Measurements from ENCODE around the gene COPS6.

COPS6 gene

DNA sequence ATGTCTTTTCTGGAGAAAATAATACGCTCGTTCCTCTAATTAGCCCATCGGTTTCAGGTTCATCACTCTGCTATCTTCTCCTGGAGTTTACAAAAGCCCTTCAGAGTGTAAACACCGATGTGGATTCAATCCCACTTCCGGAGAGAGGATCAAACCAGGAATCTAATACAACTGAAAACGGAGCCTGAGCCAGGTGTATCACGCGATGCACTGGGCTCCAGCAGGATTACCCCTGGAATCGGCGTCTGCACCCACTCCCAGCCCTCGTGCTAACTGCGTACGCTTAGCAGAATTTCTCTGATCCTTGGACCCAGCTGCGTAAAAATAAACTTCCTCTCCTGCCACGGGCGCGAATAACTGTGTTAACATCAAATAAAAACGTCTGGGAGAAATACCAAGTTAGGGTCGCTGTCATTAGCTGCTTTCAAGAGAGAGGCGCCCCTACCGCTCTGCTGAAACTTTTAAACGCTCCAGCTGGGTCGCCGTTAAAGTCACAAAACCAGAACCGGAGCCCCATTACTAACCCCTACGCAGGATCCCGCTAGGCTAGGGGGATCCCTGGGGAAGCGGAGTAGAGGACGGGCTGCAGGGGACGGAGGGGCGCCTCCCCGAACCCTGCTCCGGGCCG, 7.7 kb upstream of the COPS6 start:
- no peak for DNase-seq

DNA sequence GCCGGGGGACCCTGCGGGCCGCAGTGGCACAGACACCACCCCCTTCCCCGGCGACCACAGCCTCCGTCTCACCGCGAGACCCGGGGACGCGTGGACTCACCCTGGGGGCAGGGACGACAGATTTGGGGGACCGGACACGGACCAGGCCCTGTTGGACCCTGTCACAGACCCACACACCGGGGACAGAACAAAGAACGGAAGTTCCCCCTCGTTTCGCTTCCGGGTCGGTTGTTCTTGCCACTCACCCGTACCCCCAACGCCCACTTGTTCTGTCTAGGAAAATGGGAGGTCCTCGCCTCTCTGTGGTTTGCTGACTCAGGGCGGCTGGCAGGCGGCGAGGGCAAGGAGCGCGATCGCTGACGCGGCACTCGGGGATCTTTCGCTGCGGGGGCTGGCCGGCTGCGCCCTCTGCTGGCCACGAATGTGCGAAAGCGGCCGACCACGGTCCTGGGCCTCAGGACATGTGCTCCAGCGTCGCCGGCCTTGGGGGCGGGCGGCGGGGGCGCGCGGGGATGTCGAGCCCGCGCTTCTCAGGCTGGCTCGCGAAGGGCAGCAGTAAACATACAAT, 7.2 kb upstream of the COPS6 start, which contains the start of gene ZNF3:
Gene ZNF3 (minus strand): TSS at position 189 of the 568 bp plus-strand sequence. CDS start 4,366 bp downstream, outside the sequence.
- peak; percentile 98 for DNase-seq

DNA sequence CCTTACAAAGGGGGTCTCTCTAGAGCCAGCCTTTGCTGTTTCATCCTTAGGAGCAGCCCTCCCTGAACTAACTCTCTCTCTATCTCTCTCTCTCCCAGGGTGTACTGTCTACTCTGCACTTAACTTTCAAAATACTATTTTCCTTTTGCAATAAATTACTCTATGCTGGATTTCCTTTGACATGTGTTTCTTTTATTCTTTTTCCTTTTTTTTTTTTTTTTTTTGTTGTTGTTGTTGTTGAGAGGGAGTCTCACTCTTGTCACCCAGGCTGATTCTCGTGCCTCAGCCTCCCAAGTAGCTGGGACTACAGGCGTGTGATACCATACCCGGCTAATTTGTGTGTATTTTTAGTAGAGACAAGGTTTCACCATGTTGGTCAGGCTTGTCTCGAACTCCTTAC, 5.8 kb upstream of the COPS6 start:
- no peak for DNase-seq

DNA sequence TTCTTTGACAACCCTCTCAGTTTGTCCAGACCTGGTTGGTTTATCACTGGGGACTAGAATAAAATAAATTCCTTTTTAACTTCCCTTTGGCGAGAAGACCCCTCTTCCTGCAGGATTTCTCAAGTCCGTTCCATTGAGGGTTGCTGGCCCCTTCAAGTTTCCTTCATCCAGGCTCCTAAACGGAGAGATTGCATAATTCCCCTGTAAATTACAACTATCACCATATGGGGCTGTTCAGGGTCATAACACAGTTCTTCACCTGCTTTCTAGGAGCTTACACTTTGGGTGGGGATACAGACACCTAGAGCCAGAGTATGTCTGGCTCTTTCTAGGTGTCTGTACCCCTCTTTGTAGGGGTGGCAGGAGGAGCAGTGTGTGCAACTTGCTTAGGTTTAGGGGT, 3.3 kb upstream of the COPS6 start:
- DNase-seq, result no peak

DNA sequence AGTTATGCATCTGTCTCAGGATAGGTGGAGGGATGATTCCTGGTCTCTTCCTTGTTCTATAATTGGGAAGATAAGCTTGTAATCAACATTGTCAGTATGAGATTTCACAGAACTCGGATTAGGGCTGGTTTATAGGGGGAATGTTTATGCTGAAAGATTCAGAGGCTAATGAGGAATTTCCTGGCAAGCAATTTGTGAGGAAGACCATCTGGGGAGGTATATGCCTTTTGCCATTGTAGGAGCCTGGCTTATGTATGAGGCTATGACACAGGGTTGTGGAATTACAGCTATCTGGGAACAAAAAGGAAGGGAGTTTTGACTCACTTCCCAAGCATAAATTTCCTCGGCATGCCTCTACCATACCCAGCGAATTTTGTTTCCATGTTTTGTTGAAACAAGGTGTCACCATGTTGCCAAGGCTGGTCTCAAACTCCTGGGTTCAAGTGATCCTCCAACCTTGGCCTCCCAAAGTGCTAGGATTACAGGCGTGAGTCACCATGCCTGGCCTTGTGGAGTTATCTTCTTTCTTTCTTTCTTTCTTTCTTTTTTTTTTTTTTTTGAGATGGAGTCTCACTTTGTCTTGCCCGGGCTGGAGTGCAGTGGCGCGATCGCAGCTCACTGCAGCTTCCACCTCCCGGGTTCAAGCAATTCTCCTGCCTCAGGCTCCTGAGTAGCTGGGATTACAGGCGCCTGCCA, 1.6 kb upstream of the COPS6 start:
- DNase-seq, result no peak

DNA sequence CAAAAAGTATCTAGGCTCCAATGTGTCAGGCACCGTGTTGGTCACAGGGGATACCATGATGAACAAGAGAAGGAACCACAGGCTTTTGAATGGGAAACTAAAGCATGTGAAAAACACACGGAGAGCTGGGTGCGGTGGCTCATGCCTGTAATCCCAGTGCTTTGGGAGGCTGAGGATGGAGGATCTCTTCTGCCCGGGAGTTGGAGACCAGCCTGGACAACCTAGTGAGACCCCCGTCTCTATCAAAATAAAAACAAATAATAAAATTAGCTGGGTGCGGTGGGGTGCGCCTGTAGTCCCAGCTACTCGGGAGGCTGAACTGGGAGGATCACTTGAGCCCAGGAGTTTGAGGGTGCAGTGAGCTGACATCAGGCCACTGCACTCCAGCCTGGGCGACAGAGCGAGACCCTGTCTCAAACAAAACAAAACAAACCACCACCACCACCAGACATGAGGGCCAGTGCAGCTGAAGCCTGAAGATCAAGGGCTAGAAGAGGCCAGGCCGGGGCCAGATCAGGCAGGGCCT, 611 bp upstream of the COPS6 start:
- no peak for DNase-seq

DNA sequence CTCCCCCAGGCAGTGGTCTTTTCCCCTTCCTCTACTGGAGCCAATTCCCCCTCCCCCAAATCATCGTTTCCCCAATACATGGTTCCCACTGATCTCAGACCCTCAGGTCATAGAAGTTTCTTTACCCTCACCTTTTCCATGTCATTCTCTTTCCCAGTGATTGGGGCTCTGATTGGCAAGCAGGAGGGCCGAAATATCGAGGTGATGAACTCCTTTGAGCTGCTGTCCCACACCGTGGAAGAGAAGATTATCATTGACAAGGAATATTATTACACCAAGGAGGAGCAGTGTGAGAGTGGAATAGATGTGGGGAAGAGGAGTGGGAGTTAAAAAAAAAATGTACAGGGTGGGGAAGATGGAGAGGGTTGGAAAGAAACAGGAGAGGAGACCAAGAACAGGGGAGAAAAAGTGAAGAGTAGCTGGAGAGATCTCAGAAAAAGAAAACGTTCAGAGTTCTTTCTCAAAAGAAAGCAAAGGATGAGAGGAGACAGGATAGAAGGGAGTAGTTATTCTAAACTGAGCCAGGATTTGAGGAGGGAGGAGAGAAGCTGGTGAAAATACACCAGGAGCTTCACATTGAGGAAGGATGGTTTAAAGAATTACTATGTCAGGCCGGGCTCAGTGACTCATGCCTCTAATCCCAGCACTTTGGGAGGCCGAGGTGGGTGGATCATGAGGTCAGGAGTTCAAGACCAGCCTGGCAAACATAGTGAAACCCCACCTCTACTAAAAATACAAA, 858 bp downstream of the COPS6 start:
- no peak for DNase-seq

DNA sequence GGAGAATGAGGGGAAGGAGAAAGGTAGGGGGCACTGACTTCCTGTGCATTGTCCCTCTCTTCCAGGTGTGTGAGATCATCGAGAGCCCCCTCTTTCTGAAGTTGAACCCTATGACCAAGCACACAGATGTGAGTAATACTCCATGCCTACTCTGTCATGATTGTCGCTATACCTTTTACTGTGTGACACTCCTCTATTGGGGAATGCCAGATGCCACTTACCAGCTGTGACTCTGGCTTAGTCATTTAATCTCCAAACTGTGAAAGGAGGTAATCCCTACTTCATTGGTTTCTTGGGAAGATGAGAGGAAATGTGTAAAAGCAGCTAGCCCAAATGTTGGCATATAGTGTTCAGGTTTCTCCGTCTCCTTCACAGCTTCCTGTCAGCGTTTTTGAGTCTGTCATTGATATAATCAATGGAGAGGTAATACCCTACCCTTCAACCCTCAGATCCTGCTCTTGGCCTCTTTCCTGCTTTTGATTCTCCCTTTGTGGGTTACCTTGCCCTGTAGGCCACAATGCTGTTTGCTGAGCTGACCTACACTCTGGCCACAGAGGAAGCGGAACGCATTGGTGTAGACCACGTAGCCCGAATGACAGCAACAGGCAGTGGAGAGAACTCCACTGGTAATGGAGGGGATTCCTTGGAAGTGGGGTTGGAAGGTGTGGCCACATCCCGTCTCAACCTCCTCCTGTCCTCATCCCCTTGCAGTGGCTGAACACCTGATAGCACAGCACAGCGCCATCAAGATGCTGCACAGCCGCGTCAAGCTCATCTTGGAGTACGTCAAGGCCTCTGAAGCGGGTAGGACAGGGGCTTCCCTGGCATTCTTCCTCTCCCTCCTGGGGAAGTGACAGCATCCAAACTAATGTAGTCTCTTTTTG, 2.0 kb downstream of the COPS6 start:
- DNase-seq, result no peak

DNA sequence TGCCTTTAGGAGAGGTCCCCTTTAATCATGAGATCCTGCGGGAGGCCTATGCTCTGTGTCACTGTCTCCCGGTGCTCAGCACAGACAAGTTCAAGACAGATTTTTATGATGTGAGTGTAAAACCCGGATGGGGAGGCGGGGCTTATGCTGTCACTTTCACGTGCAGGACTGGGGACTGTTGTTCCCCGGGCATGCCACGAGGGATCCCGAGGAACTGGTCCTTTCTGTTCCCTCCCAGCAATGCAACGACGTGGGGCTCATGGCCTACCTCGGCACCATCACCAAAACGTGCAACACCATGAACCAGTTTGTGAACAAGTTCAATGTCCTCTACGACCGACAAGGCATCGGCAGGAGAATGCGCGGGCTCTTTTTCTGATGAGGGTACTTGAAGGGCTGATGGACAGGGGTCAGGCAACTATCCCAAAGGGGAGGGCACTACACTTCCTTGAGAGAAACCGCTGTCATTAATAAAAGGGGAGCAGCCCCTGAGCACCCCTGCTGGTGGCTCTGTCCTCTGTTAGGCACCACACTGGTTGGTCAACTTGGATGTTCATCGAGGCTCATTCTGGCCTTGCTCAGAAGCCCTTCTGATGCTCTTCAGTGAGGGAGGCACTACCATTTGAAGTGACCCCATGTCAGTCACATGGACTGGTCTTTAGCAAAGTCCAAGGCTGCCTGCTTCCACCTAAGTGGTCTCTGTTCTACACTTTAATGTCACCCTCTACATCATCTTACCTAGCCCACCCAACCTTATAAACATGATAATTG, 2.8 kb downstream of the COPS6 start:
- DNase-seq, result no peak

DNA sequence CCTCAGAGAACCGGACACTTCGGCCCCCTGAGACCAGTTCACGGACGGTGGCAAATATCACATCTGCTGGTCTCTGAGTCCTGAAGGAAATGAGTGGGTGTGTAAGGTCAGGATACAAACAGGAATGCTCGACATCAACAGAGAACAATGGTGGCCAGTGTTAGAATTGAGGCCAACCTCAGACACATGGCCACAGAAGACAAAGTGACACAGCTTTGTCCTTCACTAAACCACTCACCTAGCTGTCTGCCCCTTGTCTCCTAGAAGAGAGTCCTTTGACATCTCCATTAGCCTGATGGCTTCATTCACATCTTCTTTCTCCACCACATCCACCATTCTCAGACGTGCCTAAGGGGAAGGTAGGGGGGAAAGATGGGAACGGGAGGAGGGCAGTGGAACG, 4.3 kb downstream of the COPS6 start:
- no peak for DNase-seq

DNA sequence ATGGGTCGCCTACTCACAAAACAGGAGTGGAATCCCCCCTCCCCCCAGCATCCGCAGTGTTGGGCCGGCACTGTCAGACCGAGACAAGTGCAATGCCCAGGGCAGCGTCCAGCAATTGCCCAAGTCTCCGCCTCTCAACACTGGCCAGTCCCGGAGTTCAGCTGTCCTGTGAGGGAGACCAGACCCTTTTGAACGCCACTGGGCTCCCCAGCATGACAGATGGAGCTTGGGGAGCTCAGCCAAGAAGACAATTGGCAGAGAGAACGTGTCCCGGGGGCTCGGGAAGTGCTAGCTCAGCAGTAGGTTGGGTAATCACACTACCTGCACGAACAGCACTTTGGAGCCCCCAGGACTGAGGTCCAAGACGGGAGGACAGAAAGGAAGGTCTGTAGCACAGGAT, 4.7 kb downstream of the COPS6 start:
- DNase-seq, result no peak

DNA sequence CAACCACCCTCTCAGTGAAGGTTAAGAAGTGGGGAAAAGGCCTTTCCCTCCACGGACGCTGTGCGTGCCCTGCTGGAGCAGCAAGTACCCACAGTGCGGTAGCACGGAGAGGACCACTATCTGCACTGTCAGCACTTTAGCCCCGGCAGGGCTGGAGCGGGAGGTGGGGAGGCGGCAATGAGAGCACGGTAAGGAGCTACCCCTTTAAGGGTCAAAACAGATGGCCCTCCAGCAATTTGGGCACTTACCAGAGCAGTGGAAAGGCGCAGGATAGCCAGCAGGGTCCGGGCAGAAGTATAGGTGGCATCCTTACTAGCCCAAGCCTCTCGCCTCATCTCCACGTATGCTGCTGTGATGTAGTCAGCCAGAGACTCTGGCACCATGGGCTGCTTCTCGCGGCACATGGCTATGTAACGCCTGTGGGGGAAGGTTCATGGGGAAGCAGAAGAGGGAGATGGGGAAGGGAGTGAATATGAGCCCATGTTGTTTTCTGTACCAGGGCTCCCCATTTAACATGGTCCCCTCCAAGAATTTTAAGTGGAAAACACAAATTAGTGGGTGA, 5.2 kb downstream of the COPS6 start:
- no peak for DNase-seq

DNA sequence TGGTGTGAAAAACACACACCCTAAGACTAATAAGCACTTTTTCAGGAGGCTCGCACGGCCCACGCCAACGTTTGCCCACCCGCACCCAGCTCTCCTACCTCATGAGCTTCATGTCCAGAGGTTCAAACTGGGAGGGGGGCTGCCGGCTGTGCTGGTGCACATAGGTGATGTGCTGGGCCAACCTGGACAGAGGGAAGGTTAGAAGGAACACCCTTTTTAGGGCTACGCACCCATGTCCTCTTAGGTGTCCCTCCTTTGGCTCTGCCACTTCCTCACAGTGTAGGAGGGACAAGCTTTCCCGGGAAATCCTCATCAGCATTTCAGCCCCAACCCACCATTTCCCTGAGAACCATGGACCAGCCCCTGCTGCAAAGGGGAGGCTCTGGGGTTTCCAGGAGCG, 6.5 kb downstream of the COPS6 start:
- no peak for DNase-seq

DNA sequence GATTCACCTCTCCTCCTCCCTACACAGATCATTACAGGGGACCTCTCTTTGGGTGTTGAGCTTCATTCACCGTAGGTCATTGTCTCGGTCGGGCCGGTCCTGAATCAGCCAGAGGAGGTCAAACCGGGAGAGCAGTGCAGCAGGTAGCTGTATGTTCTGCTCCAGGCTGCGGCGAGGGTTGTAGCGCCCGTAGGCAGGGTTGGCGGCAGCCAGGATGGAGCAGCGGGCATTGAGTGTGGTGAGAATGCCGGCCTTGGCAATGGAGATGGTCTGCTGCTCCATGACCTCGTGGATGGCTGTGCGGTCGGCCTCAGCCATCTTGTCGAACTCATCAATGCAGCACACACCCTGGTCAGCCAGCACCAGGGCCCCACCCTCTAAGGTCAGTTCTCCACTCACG, 6.9 kb downstream of the COPS6 start:
- no peak for DNase-seq

DNA sequence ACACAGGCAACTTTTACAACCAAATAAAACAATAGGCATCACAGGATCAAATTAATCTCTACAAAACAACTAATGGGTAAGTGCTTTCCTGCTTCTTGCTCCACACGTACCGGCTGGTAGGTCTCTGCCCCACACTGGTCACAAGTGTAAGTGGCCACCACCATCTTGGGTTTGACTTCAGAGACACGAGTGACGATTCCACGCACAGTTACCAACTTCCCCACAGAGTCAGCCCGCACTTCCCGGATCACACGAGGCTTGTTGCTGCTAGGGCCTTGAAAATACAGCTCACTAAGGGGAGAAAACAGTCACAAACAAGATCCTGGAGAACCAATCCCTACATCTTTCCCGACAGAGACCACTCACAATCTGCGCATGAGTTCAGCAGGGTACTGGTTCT, 10.1 kb downstream of the COPS6 start:
- no peak for DNase-seq

DNA sequence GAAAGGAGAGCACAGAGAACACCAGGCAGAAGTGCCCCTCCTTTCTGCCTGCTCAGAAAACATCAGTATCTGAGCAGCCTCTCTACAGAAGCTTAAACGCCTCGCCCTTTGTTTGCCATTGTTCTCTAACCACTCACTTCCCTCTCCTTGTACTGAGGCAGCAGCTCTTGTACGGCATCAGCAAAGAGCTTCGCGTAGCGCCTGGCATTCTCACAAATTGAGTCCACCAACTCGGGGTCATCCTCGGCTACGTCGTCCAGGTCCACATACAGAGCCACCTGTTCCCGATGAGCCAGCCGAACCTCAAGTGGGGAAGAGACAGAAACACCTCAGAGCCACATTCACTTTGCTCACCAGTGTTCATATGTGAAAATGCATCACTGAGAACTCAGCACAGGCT, 10.7 kb downstream of the COPS6 start:
- no peak for DNase-seq

DNA sequence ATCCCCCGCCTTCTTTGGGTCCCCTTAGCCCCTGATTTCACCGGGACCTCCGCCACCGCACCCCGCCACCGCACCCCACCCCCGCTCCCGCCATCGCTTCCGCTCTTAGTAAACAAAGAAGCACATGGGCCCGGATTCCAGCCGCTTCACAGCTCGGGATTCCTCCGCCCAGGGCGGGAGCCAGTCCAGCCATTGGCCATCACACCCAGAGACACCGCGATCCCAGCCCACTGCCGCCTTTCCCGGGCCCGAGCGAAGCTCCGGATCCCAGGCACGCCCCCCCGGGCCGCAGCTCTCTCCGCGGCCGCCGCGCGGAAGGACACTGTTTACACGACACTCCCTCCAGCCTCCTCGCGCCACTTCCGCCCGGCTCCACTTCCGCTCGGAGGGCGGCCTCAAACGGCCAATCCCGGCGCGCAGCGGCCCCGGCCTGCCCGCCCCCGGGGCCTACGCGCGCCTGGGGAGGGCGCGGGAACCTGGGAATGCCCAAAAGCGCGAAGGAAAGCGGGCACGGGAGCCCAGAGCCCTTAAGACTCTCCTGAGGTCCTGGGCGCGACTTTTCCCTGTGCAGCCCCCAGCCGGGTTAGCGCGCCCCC, 11.7 kb downstream of the COPS6 start:
- peak; percentile 98 for DNase-seq

DNA sequence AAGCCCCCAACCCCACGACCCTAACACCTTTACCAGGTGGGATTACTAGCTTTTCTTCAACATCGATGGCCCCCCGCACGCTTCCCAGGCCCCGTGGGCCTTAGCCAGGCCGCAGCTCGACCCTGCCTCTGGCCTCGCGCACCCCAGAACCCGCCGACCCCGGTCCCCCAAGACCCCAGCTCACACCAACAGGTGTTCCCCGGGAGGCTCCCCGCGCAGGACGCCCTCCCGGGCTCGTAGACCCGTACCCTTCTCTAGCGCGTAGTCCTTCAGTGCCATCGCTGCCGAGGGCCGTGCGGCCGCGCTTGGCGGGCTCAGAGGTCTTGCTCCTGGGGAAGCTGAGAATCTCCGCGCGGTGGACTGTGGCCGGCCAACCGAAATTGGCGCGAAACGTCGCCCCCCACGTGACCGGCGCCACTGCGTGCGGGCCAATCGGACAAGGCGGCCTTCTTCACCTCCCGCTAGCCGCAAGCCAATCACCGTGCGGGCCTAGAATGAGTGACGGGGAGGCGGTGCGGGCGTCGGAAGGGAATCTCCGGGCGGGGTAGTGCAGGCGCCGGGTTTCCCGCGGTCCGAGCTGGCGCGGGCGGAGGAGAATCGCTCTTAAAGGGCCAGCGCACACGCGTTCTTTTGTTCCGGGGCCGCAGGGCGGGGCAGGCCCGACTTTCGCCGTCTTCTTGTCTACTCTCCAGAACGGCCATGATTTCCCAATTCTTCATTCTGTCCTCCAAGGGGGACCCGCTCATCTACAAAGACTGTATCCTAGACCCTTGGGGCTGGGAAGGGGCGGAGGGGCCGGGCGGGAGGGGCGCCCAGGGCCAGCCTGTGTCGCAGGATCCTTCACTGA, 12.5 kb downstream of the COPS6 start, which contains the start of the genes AP4M1 and MCM7:
Gene AP4M1 (plus strand): TSS at position 628 of the 847 bp plus-strand sequence. CDS start 72 bp downstream, at position 700.
Gene MCM7 (minus strand): TSS at position 382 of the 847 bp plus-strand sequence. CDS start 103 bp downstream, at position 279.
- peak; percentile 99 for DNase-seq

Measured in NCI-H2227 treated with DMSO at 0.1 percent for 48 hours (cell line).